ENCODE data around the gene SGSM2. TPM values are rescaled to one million over a fixed set of nuclear protein-coding genes. Genes with fewer than 3 reads are reported as not detected.

Gene SGSM2
- total and polyA plus RNA-seq, 2 experiments from 2014 or later, result 13.7 to 52.4 TPM

GRCh38 chr17:2371183-2372130, 34.2 kb downstream of the SGSM2 start:
- H3K27me3 Mint-ChIP-seq (ENCODE audit: insufficient read depth, low read depth, poor library complexity), result peaks cover 22% of the 10 kb centered on the region

More at GRCh38 chr17:2371183-2372130, 34.2 kb downstream of the SGSM2 start:
- ATAC-seq, result no peak
- Histone ChIP-seq H3K4me3 (no peak overlapping the region), H3F3A (replicated peaks; ENCODE audit: low read depth) (0 out of 2 replicates have a peak, but pooled peaks cover 3% of the 10 kb centered on the region), H3K27me3 (ENCODE audit: insufficient read depth) (no peaks in the 10 kb centered on the region), H3K9me2 (ENCODE audit: insufficient read depth) (no peaks in the 10 kb centered on the region), H3K36me3 (ENCODE audit: insufficient read depth) (no peaks in the 10 kb centered on the region), H3K27ac (ENCODE audit: low read depth) (no peak overlapping the region), H3K4me2 (no peak overlapping the region), H3K4me1 (ENCODE audit: insufficient read depth) (no peaks in the 10 kb centered on the region; the same call in 1 of the 2 replicates), H3K79me2 (replicated peaks; ENCODE audit: insufficient read depth) (no peaks in the 10 kb centered on the region), H4K20me1 (replicated peaks; ENCODE audit: insufficient read depth) (no peaks in the 10 kb centered on the region; the same call in none of the 2 replicates), H2AFZ (no peak overlapping the region)
- DNase-seq (ENCODE audit: low spot score), result no peak
- Mint-ChIP-seq H3K27ac (no peak overlapping the region), H3K4me3 (no peak overlapping the region), H3K9me3 (no peaks in the 10 kb centered on the region), H3K36me3 (ENCODE audit: low read depth) (peaks cover 17% of the 10 kb centered on the region), H3K4me1 (peaks cover 21% of the 10 kb centered on the region)
- TF ChIP-seq CTCF (conservative IDR thresholded peaks at IDR 0.05; ENCODE audit: low read depth in 2 of 2), result no peak
- TF ChIP-seq ETS1 (IDR thresholded peaks at IDR 0.05), result no peak
- no peak for TF ChIP-seq NANOG (IDR thresholded peaks at IDR 0.05; ENCODE audit: borderline replicate concordance)
- no peak for TF ChIP-seq POLR2AphosphoS5 (IDR thresholded peaks at IDR 0.05; ENCODE audit: low read depth)
- TF ChIP-seq ZNF331 (CRISPR knock-in tag; IDR thresholded peaks at IDR 0.05; ENCODE audit: low read depth), result no peak
- TF ChIP-seq EZH2phosphoT487 (IDR thresholded peaks at IDR 0.05; ENCODE audit: unreplicated experiment), result no peak
- TF ChIP-seq, protein P1, sequence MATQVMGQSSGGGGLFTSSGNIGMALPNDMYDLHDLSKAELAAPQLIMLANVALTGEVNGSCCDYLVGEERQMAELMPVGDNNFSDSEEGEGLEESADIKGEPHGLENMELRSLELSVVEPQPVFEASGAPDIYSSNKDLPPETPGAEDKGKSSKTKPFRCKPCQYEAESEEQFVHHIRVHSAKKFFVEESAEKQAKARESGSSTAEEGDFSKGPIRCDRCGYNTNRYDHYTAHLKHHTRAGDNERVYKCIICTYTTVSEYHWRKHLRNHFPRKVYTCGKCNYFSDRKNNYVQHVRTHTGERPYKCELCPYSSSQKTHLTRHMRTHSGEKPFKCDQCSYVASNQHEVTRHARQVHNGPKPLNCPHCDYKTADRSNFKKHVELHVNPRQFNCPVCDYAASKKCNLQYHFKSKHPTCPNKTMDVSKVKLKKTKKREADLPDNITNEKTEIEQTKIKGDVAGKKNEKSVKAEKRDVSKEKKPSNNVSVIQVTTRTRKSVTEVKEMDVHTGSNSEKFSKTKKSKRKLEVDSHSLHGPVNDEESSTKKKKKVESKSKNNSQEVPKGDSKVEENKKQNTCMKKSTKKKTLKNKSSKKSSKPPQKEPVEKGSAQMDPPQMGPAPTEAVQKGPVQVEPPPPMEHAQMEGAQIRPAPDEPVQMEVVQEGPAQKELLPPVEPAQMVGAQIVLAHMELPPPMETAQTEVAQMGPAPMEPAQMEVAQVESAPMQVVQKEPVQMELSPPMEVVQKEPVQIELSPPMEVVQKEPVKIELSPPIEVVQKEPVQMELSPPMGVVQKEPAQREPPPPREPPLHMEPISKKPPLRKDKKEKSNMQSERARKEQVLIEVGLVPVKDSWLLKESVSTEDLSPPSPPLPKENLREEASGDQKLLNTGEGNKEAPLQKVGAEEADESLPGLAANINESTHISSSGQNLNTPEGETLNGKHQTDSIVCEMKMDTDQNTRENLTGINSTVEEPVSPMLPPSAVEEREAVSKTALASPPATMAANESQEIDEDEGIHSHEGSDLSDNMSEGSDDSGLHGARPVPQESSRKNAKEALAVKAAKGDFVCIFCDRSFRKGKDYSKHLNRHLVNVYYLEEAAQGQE (IDR thresholded peaks at IDR 0.05; ENCODE audit: unreplicated experiment), result no peak
- no peak for TF ChIP-seq STAT1 (IDR thresholded peaks at IDR 0.05; ENCODE audit: unreplicated experiment)
- TF ChIP-seq EZH2 (IDR thresholded peaks at IDR 0.05; ENCODE audit: low read depth, unreplicated experiment), result no peak
- TF ChIP-seq, protein P2, sequence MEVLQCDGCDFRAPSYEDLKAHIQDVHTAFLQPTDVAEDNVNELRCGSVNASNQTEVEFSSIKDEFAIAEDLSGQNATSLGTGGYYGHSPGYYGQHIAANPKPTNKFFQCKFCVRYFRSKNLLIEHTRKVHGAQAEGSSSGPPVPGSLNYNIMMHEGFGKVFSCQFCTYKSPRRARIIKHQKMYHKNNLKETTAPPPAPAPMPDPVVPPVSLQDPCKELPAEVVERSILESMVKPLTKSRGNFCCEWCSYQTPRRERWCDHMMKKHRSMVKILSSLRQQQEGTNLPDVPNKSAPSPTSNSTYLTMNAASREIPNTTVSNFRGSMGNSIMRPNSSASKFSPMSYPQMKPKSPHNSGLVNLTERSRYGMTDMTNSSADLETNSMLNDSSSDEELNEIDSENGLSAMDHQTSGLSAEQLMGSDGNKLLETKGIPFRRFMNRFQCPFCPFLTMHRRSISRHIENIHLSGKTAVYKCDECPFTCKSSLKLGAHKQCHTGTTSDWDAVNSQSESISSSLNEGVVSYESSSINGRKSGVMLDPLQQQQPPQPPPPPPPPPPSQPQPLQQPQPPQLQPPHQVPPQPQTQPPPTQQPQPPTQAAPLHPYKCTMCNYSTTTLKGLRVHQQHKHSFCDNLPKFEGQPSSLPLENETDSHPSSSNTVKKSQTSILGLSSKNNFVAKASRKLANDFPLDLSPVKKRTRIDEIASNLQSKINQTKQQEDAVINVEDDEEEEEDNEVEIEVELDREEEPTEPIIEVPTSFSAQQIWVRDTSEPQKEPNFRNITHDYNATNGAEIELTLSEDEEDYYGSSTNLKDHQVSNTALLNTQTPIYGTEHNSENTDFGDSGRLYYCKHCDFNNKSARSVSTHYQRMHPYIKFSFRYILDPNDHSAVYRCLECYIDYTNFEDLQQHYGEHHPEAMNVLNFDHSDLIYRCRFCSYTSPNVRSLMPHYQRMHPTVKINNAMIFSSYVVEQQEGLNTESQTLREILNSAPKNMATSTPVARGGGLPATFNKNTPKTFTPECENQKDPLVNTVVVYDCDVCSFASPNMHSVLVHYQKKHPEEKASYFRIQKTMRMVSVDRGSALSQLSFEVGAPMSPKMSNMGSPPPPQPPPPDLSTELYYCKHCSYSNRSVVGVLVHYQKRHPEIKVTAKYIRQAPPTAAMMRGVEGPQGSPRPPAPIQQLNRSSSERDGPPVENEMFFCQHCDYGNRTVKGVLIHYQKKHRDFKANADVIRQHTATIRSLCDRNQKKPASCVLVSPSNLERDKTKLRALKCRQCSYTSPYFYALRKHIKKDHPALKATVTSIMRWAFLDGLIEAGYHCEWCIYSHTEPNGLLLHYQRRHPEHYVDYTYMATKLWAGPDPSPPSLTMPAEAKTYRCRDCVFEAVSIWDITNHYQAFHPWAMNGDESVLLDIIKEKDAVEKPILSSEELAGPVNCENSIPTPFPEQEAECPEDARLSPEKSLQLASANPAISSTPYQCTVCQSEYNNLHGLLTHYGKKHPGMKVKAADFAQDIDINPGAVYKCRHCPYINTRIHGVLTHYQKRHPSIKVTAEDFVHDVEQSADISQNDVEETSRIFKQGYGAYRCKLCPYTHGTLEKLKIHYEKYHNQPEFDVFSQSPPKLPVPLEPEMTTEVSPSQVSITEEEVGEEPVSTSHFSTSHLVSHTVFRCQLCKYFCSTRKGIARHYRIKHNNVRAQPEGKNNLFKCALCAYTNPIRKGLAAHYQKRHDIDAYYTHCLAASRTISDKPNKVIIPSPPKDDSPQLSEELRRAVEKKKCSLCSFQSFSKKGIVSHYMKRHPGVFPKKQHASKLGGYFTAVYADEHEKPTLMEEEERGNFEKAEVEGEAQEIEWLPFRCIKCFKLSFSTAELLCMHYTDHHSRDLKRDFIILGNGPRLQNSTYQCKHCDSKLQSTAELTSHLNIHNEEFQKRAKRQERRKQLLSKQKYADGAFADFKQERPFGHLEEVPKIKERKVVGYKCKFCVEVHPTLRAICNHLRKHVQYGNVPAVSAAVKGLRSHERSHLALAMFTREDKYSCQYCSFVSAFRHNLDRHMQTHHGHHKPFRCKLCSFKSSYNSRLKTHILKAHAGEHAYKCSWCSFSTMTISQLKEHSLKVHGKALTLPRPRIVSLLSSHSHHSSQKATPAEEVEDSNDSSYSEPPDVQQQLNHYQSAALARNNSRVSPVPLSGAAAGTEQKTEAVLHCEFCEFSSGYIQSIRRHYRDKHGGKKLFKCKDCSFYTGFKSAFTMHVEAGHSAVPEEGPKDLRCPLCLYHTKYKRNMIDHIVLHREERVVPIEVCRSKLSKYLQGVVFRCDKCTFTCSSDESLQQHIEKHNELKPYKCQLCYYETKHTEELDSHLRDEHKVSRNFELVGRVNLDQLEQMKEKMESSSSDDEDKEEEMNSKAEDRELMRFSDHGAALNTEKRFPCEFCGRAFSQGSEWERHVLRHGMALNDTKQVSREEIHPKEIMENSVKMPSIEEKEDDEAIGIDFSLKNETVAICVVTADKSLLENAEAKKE (CRISPR knock-in tag; IDR thresholded peaks at IDR 0.05), result no peak
- no peak for TF ChIP-seq CREB1 (CRISPR knock-in tag; IDR thresholded peaks at IDR 0.05; ENCODE audit: low read depth)
- TF ChIP-seq JUNB (IDR thresholded peaks at IDR 0.05; ENCODE audit: unreplicated experiment), result no peak
- TF ChIP-seq ZNF114 (CRISPR knock-in tag; IDR thresholded peaks at IDR 0.05), result no peak
